SK-N-MC (cell line): ENCODE measurements around the gene TMEM154.

Experiments
- EZH2 ChIP-seq: fragments of 200-600 bp; sonication (generic); IDR thresholded peaks from one replicate; pipeline ENCODE4 v1.6.1; 2017; ENCODE audit warnings: antibody characterized with exemption
- FOXP2 ChIP-seq: optimal IDR thresholded peaks from 2 replicates; pipeline ENCODE3; 2011; ENCODE audit warnings: mild to moderate bottlenecking, moderate library complexity; ENCODE audit not compliant: insufficient read depth; ENCODE audit errors: extremely low read length, control extremely low read depth
- POLR2AphosphoS5 ChIP-seq: IDR thresholded peaks from 2 replicates; pipeline ENCODE4 v1.6.1; 2012; ENCODE audit warnings: mild to moderate bottlenecking, low read depth, low read length, borderline replicate concordance

DNA sequence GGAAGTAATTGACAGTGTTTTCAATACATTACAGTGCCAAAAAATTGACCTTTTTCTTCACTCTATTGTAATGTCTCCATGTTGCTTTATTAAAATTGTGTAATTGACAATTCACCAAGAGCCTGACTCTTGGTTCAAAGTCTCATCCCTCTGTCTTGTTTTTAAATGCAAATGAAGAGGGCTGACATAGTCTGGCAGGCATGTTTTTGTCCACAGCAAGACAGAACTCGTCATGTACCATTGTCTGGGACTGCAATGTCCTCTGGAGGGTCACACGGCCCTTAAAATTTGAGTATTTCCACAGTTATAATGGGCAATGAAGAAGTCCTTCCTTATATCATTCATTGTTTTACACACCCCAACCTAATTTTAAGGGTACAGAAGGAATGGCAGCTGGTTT lies 105.9 kb downstream of the TMEM154 start:
- TF ChIP-seq EZH2 (no peak), POLR2AphosphoS5 (no peak), FOXP2 (no peak)
